Stimulated activated CD4-positive, alpha-beta T cell treated with anti-CD3 and anti-CD28 coated beads, Interleukin-1b, Interleukin-23, amount 100 ng/mL, for 24 hours (primary cell): Measurements from ENCODE around the gene B4GAT1.
"Not testable (repeated sequence)": the region's sequence is repeated elsewhere in the genome, so short reads cannot be mapped to it uniquely, and the experiment has no call there.

Experiments
- DNase-seq, 4 experiments: peaks; one replicate each; pipeline ENCODE4 v3.0.0-alpha.2; 2020; ENCODE audit warnings: low read depth in 4 of 4, low spot score in 1 of 4

The B4GAT1 gene

GRCh38 chr11:66363805-66364535 lies 16.5 kb upstream of the B4GAT1 start:
- peak in 3 of 4 experiments; percentile 67 to 77 (median 73) for DNase-seq

- DNase-seq: no peak
Observed at GRCh38 chr11:66363187-66363601, 15.8 kb upstream of the B4GAT1 start.

- no peak for DNase-seq
Observed at GRCh38 chr11:66362481-66363147, 15.2 kb upstream of the B4GAT1 start.

GRCh38 chr11:66361502-66361941 lies 14.1 kb upstream of the B4GAT1 start:
- no peak for DNase-seq

GRCh38 chr11:66360406-66361073 lies 13.1 kb upstream of the B4GAT1 start:
- no peak for DNase-seq

GRCh38 chr11:66359662-66360087 lies 12.2 kb upstream of the B4GAT1 start:
- DNase-seq: no peak

GRCh38 chr11:66350560-66351235 lies 3.3 kb upstream of the B4GAT1 start:
- not testable (repeated sequence) for DNase-seq

- DNase-seq: no peak
Observed at GRCh38 chr11:66349084-66349386, 1.6 kb upstream of the B4GAT1 start.

GRCh38 chr11:66346476-66347424 lies 679 bp downstream of the B4GAT1 start:
- no peak for DNase-seq

- no peak for DNase-seq
Observed at GRCh38 chr11:66345316-66345649, 2.1 kb downstream of the B4GAT1 start.

- DNase-seq: peak; percentile 87 to 98 (median 94)
Observed at GRCh38 chr11:66344550-66345315, 2.7 kb downstream of the B4GAT1 start, which contains the start of gene BRMS1. Gene BRMS1 (minus strand): TSS chr11:66345104. CDS start chr11:66342234, 2,870 bp downstream.

GRCh38 chr11:66343176-66343575 lies 4.3 kb downstream of the B4GAT1 start:
- DNase-seq: no peak

GRCh38 chr11:66341502-66342126 lies 5.8 kb downstream of the B4GAT1 start:
- no peak for DNase-seq

- DNase-seq: no peak
Observed at GRCh38 chr11:66340596-66341501, 6.6 kb downstream of the B4GAT1 start.

- no peak for DNase-seq
Observed at GRCh38 chr11:66339686-66340483, 7.5 kb downstream of the B4GAT1 start.

- no peak for DNase-seq
Observed at GRCh38 chr11:66339162-66339675, 8.2 kb downstream of the B4GAT1 start.
